GM12878 (cell line): ENCODE measurements around the gene SRRM3. TPM values are rescaled to one million over a fixed set of nuclear protein-coding genes. Genes with fewer than 3 reads are reported as not detected.

Experiments used
- ASH2L ChIP-seq: fragments of 300-600, 200-600 bp; sonication (generic); IDR thresholded peaks from 2 replicates; pipeline ENCODE4 v1.6.1; 2017; ENCODE audit warnings: low read depth, mild to moderate bottlenecking, borderline replicate concordance
- ATF7 ChIP-seq: fragments of 450-650 bp; IDR thresholded peaks from 2 replicates; pipeline ENCODE4 v1.6.1; 2016; ENCODE audit warnings: low read depth, mild to moderate bottlenecking
- CBX5 ChIP-seq: sonication (generic); IDR thresholded peaks from 2 replicates; pipeline ENCODE4 v1.6.1; 2016; ENCODE audit warnings: low read depth, moderate library complexity, mild to moderate bottlenecking, inconsistent platforms
- CREM ChIP-seq: IDR thresholded peaks from 2 replicates; pipeline ENCODE4 v1.6.1; 2014; ENCODE audit warnings: antibody characterized with exemption, low read depth
- DPF2 ChIP-seq: fragments of 450-650 bp; IDR thresholded peaks from 2 replicates; pipeline ENCODE4 v1.6.1; 2017; ENCODE audit warnings: mild to moderate bottlenecking
- ELK1 ChIP-seq: IDR thresholded peaks from 2 replicates; pipeline ENCODE4 v1.6.1; 2012; ENCODE audit warnings: low read depth, low read length, improper control_type of control experiment
- MEF2B ChIP-seq: fragments of 450-650 bp; IDR thresholded peaks from 2 replicates; pipeline ENCODE4 v1.6.1; 2018; ENCODE audit warnings: mild to moderate bottlenecking, moderate library complexity; ENCODE audit not compliant: partially characterized antibody, poor library complexity, severe bottlenecking
- MTA2 ChIP-seq: fragments of 450-650 bp; IDR thresholded peaks from 2 replicates; pipeline ENCODE4 v1.6.1; 2016; ENCODE audit warnings: low read depth, mild to moderate bottlenecking, moderate library complexity
- MTA3 ChIP-seq: IDR thresholded peaks from 2 replicates; pipeline ENCODE4 v1.6.1; 2012; ENCODE audit warnings: low read length, inconsistent platforms, borderline replicate concordance
- MYC ChIP-seq: IDR thresholded peaks from 2 replicates; pipeline ENCODE4 v1.6.1; 2011; ENCODE audit warnings: mild to moderate bottlenecking, low read length, moderate library complexity, inconsistent platforms; ENCODE audit not compliant: insufficient read depth, insufficient replicate concordance, insufficient read length, severe bottlenecking
- NR2C1 ChIP-seq: fragments of 450-650 bp; IDR thresholded peaks from 2 replicates; pipeline ENCODE4 v1.6.1; 2017; ENCODE audit warnings: antibody characterized with exemption, mild to moderate bottlenecking, moderate library complexity
- PBX3 ChIP-seq: IDR thresholded peaks from 2 replicates; pipeline ENCODE4 v1.6.1; 2011; ENCODE audit warnings: mild to moderate bottlenecking, low read depth, low read length, moderate library complexity; ENCODE audit not compliant: insufficient replicate concordance
- RAD21 ChIP-seq: IDR thresholded peaks from 2 replicates; pipeline ENCODE4 v1.6.1; 2011; ENCODE audit warnings: mild to moderate bottlenecking, low read depth, low read length, moderate library complexity; ENCODE audit not compliant: insufficient read depth
- SPI1 ChIP-seq: IDR thresholded peaks from 2 replicates; pipeline ENCODE4 v1.6.1; 2011; ENCODE audit warnings: low read depth, mild to moderate bottlenecking, low read length, moderate library complexity, borderline replicate concordance; ENCODE audit not compliant: insufficient read depth
- STAT1 ChIP-seq: fragments of 450-650 bp; conservative IDR thresholded peaks from 2 replicates; pipeline ENCODE4 v1.6.1; 2014; ENCODE audit warnings: antibody characterized with exemption, mild to moderate bottlenecking
- STAT3 ChIP-seq: IDR thresholded peaks from 2 replicates; pipeline ENCODE4 v1.6.1; 2011; ENCODE audit warnings: low read depth, low read length, improper control_type of control experiment
- TARDBP ChIP-seq: IDR thresholded peaks from 2 replicates; pipeline ENCODE4 v1.6.1; 2016; ENCODE audit warnings: borderline replicate concordance
- TBL1XR1 ChIP-seq: IDR thresholded peaks from 2 replicates; pipeline ENCODE4 v1.6.1; 2012; ENCODE audit warnings: low read depth, low read length, improper control_type of control experiment
- TCF12 ChIP-seq: IDR thresholded peaks from 2 replicates; pipeline ENCODE4 v1.6.1; 2011; ENCODE audit warnings: low read depth, mild to moderate bottlenecking, low read length
- USF2 ChIP-seq: IDR thresholded peaks from 2 replicates; pipeline ENCODE4 v1.6.1; 2011; ENCODE audit warnings: low read depth, low read length, improper control_type of control experiment, borderline replicate concordance
- WRNIP1 ChIP-seq: IDR thresholded peaks from 2 replicates; pipeline ENCODE4 v1.6.1; 2011; ENCODE audit warnings: low read depth, low read length, improper control_type of control experiment, borderline replicate concordance
- ZBTB4 ChIP-seq: fragments of 450-650 bp; formaldehyde crosslinking; IDR thresholded peaks from 2 replicates; pipeline ENCODE4 v1.4.0; 2022; ENCODE audit warnings: mild to moderate bottlenecking, moderate library complexity
- ZNF274 ChIP-seq: IDR thresholded peaks from one replicate; pipeline ENCODE4 v1.8.0; 2011; ENCODE audit not compliant: insufficient read length, insufficient read depth
- ZNF384 ChIP-seq: IDR thresholded peaks from 2 replicates; pipeline ENCODE4 v1.6.1; 2012; ENCODE audit warnings: low read depth, mild to moderate bottlenecking, low read length, improper control_type of control experiment, borderline replicate concordance
- polyA plus RNA-seq, 11 experiments: library from polyadenylated mRNA; depleted of rRNA in 4 of 11; unstranded in 6 of 11; stranded (reverse) in 5 of 11; fragments of >200 nt; fragmentation: Nextera tagmentation in 4 of 11; fragmentation: Illumina TruSeq in 1 of 11; extraction: Ambion mirVana in 4 of 11; extraction: Trizol in 1 of 11; gene quantifications; 1 replicate in 1 of 11; 2 replicates in 10 of 11; pipeline versions ENCODE4 v1.2.1 to v1.2.3, GENCODE V29; 2011 to 2016; ENCODE audit warnings: inconsistent platforms in 2 of 11, missing spikeins in 2 of 11, low read depth in 1 of 11
- total RNA-seq, 4 experiments: library from RNA; depleted of rRNA in 3 of 4; stranded (reverse); fragments of >200 nt in 3 of 4; fragmentation: Illumina TruSeq in 1 of 4; extraction: Trizol in 1 of 4; gene quantifications; 2 replicates each; pipeline versions ENCODE4 v1.2.1 to v1.2.3, GENCODE V29; 2013 to 2021

Gene SRRM3
- total and polyA plus RNA-seq, 10 of the 15 experiments (the other 5 are each of a cell fraction or from before 2014, with no cell fraction given) = 0.03 to 0.15 (median 0.05) TPM; not detected in 6

GRCh38 chr7:76201732-76202665, at the start of gene SRRM3 (continued):
- TF ChIP-seq SPI1 = no peak
- TF ChIP-seq USF2 = no peak
- TF ChIP-seq ZNF274 = no peak
- TF ChIP-seq ELK1 = 0 out of 2 replicates have a peak, but pooled peaks have one; percentile 18
- 0 out of 2 replicates have a peak, but pooled peaks have one; percentile 23 for TF ChIP-seq DPF2
- TF ChIP-seq CREM = no peak
- TF ChIP-seq TARDBP = no peak
- TF ChIP-seq TCF12 = peak; percentile 51; the same call in 1 of the 2 replicates
- TF ChIP-seq MEF2B = no peak
- peak; percentile 73 for TF ChIP-seq NR2C1
- peak; percentile 69 for TF ChIP-seq TBL1XR1
- TF ChIP-seq RAD21 = no peak
- no peak for TF ChIP-seq STAT1
- TF ChIP-seq MYC = no peak
- TF ChIP-seq MTA3 = no peak
- TF ChIP-seq ZBTB4 (CRISPR knock-in tag) = no peak
- no peak for TF ChIP-seq PBX3
- TF ChIP-seq WRNIP1 = no peak
- peak; percentile 71; the same call in 1 of the 2 replicates for TF ChIP-seq CBX5
- no peak for TF ChIP-seq STAT3
- TF ChIP-seq MTA2 = no peak
- TF ChIP-seq ZNF384 = no peak
- TF ChIP-seq ASH2L = no peak
- no peak for TF ChIP-seq ATF7
